Large intestine (tissue), 3 donors: Measurements from ENCODE around the gene UCN2. TPM values are rescaled to one million over a fixed set of nuclear protein-coding genes. Genes with fewer than 3 reads are reported as not detected.
"Not testable (repeated sequence)": the region's sequence is repeated elsewhere in the genome, so short reads cannot be mapped to it uniquely, and the experiment has no call there.

Source experiments
- DNase-seq, 2 donors: peaks; one replicate each; pipeline versions ENCODE4 v3.0.0 to v3.0.0-alpha.2; 2013
- H3K27ac ChIP-seq: one replicate; pipeline ENCODE4 v1.5.1; 2013; ENCODE audit warnings: low read length
- H3K27me3 ChIP-seq: 2 replicates; pipeline ENCODE4 v1.6.1; 2013; ENCODE audit warnings: low read length; ENCODE audit not compliant: control insufficient read depth, insufficient read depth
- H3K36me3 ChIP-seq: 2 replicates; pipeline ENCODE4 v1.6.1; 2013; ENCODE audit warnings: low read length; ENCODE audit not compliant: control insufficient read depth, insufficient read depth
- H3K4me1 ChIP-seq: one replicate; pipeline ENCODE4 v1.6.1; 2013; ENCODE audit warnings: low read length; ENCODE audit not compliant: control insufficient read depth, insufficient read depth
- H3K4me3 ChIP-seq: one replicate; pipeline ENCODE4 v1.5.1; 2013; ENCODE audit warnings: low read length
- H3K9me3 ChIP-seq: one replicate; pipeline ENCODE4 v1.6.1; 2013; ENCODE audit warnings: mild to moderate bottlenecking, low read depth, low read length, moderate library complexity; ENCODE audit not compliant: control insufficient read depth
- WGBS: methylation state at CpG from one replicate; pipeline ENCODE4 v1.1.5; 2013; ENCODE audit warnings: low lambda C conversion rate; ENCODE audit not compliant: insufficient coverage; 5-methylcytosine and 5-hydroxymethylcytosine counted together
- polyA plus RNA-seq: library from polyadenylated mRNA; unstranded; fragments of 120-200 nt; gene quantifications from one replicate; pipeline ENCODE4 v1.2.1, GENCODE V29; 2013

UCN2 gene
- polyA plus RNA-seq, 1 donor = 0.87 TPM

DNA sequence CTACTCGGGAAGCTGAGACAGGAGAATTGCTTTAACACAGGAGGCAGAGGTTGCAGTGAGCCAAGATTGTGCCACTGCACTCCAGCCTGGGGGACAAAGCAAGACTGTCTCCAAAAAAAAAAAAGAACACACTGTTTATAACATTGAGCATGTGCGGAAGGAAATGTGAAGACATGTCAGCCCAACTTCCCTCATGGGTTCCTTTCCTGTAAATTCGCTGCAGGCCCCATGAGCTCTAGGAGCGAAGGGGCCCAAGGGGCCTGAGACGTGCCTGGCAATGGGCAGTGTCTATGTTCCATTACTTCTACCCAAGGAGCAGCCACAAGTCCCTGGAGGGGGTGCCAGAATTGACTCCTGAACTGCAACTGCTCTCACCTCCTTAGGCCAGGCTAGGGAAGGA, 10.2 kb downstream of the UCN2 start:
- peaks cover 37% of the 10 kb centered on the region for H3K4me1 ChIP-seq

DNA sequence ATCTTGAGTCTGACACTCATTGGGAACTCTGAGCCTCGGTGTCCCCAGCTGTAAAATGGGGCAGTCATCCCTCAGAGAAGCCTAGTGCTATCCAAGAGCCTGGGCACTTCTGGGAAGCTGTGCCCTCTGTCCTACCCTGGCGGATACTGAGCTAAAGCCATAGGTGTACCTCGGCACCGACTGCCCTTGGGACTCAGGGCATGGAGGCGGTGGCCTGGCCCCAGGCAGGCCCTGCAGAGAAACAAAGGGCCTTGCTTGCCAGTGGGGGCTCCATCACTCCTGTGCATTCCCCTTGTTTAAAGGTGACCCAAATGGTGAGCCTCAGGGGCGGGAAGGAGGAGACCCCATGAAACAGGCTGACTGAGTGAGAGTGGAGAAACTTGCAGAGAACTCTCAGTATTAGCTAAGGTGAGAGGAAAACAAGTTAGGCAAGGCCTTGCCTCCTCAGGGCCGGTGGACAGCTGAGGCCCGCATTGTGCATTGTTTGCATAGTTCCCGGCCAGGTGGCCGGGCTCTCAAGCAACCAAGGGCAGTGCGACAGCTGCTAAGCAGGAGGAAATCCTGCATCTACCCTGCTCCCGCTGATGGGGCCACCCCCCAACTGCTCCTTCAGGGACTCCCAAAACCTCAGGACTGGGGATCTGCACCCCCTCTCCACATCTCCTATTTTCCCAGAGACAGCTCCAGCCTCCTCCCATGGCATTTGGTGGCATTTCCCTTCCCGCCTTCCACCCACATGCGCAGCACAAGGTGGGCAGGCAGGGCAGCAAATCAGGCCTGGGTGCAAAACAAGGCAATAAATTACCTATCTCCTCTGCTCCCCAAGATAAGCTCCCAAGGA, 11.2 kb downstream of the UCN2 start:
- peak in 1 of 2 donors; percentile 32 for DNase-seq
- WGBS = no CpG with 5 or more reads among the region's 14 CpGs

More for the DNA sequence above, 10.2 kb downstream of the UCN2 start:
- no CpG with 5 or more reads among the region's 5 CpGs for WGBS
- Histone ChIP-seq H3K36me3 (peaks cover 5% of the 10 kb centered on the region), H3K4me3 (no peak overlapping the region), H3K27me3 (no peaks in the 10 kb centered on the region), H3K27ac (peak overlapping the region; percentile 74), H3K9me3 (no peaks in the 10 kb centered on the region)
- no peak for DNase-seq

DNA sequence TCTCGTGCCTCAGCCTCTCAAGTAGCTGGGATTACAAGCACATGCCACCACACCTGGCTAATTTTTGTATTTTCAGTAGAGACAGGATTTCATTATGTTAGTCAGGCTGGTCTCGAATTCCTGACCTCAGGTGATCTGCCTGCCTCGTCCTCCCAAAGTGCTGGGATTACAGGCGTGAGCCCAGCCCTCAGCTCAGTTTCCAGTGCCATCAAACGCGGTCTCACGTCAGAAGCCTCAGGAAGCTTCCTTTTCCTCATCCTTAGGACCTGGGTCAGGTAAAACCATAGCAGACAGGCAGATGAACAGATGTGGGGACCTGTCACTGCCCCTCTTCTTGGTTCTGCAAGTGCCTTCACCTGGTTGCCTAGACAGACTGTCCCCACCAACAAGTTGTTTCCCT, 11.9 kb downstream of the UCN2 start:
- H3K9me3 ChIP-seq, H3K27me3 ChIP-seq, DNase-seq, H3K4me3 ChIP-seq: not testable (repeated sequence)
- Histone ChIP-seq H3K4me1 (peaks cover 34% of the 10 kb centered on the region), H3K36me3 (peaks cover 14% of the 10 kb centered on the region), H3K27ac (peak overlapping the region; percentile 74)
- no CpG with 5 or more reads among the region's 7 CpGs for WGBS

More for the DNA sequence above, 11.2 kb downstream of the UCN2 start:
- H3K27me3 ChIP-seq = no peaks in the 10 kb centered on the region
- no peak overlapping the region for H3K4me3 ChIP-seq
- H3K36me3 ChIP-seq = peaks cover 10% of the 10 kb centered on the region
- H3K27ac ChIP-seq = peak overlapping the region; percentile 74
- no peaks in the 10 kb centered on the region for H3K9me3 ChIP-seq
- H3K4me1 ChIP-seq = peaks cover 37% of the 10 kb centered on the region

DNA sequence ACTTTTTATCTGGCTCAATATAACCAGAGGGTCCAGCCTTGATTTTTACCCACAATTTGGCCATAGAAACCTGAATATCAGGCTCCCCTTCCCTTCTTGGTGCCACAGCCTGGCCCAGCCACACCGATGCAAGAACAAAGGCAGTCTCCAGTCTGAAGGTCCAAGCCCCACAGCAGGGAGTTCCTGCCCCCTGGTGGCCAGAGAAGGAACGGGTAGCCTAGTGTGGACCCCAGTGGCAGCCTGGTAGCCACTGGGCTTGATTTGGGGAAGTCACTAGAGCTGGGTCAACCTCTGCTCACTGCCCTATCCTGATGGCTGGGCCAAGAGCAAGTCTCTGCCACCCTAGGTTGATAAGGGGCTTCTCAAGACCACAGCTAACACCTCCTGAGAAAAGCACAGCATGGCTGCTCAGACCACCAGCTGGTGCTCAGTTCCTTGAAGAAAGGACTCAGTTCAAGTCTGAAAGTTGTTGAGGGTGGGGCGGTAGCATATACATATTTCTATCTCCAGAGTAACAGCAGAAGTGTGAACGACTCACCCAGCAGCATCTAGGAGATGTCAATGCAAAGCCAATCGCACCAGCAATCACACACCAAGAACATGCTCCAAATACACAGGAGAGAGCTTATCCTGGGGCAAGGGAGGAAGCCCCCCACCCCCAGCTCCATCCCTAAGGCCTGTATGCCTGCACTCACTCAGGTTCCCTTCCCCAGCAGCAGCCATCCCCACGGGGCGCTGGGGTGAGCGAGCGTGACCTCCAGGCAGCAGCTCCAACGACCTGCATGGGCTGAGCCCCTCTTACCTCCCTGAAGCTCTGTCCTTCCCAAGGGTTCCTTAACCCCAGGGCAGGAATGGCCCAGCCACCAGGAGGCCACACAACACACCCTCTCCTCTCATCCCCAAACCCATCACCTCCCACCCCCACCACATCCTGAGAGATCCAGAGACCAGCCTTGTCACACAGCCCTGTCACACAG, 14.6 kb downstream of the UCN2 start:
- Histone ChIP-seq H3K27ac (no peak overlapping the region), H3K27me3 (no peaks in the 10 kb centered on the region), H3K4me3 (no peak overlapping the region), H3K9me3 (no peaks in the 10 kb centered on the region), H3K36me3 (peaks cover 15% of the 10 kb centered on the region), H3K4me1 (peaks cover 20% of the 10 kb centered on the region)
- no CpG with 5 or more reads among the region's 10 CpGs for WGBS
- DNase-seq = peak; percentile 55 to 61

DNA sequence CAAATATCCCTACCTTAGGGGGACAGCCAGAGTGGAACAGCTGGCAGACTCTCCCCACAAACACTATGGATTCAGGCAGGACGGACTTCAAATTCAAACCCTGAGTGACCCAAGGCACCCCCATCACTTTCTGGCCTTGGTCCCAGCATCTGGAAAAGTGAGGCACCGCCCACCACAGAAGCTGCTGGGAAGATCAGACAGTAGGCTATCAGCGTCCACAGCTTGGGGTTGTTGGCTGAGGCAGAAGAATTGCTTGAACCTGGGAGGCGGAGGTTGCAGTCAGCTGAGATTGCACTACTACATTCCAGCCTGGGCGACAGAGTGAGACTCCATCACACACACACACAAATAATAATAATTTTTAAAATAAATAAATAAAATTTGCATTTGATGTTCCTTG, 15.5 kb downstream of the UCN2 start:
- peaks cover 12% of the 10 kb centered on the region for H3K4me1 ChIP-seq
- no peaks in the 10 kb centered on the region for H3K27me3 ChIP-seq
- no peak overlapping the region for H3K4me3 ChIP-seq
- no peaks in the 10 kb centered on the region for H3K9me3 ChIP-seq
- H3K27ac ChIP-seq = no peak overlapping the region
- no CpG with 5 or more reads among the region's 5 CpGs for WGBS
- no peak for DNase-seq
- peaks cover 15% of the 10 kb centered on the region for H3K36me3 ChIP-seq

DNA sequence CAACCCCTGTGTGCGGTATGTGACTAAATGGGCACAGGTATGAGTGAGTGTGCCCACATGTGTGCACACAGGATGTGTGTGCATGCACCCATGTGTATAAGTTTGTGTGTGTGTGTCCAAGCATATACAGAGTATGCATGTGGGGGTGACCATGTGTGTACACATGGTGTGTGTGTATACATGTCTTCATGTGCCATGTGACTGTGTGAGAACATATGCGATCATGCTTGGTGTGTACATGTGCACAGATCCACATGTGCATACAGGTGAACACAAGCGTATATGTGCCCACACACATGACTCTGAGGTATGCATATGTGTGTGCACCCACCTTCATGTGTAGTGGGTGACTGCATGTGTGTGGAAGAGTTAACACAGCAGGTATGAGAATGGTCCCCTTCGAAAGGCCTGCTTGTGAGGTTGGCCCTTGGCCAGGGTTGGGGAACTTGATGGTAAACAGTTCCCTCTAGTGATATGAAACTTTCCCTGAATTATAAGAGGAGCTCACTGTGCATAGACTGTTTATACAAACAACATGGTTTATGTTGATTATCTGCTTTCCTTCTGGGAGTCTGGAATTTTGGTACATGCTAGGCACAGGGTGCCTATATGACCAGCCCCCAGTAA, 17.3 kb downstream of the UCN2 start:
- H3K4me3 ChIP-seq = no peak overlapping the region
- H3K9me3 ChIP-seq = no peaks in the 10 kb centered on the region
- WGBS = no CpG with 5 or more reads among the region's 4 CpGs
- no peak overlapping the region for H3K27ac ChIP-seq
- no peaks in the 10 kb centered on the region for H3K4me1 ChIP-seq
- peaks cover 18% of the 10 kb centered on the region for H3K36me3 ChIP-seq
- DNase-seq = no peak
- no peaks in the 10 kb centered on the region for H3K27me3 ChIP-seq

DNA sequence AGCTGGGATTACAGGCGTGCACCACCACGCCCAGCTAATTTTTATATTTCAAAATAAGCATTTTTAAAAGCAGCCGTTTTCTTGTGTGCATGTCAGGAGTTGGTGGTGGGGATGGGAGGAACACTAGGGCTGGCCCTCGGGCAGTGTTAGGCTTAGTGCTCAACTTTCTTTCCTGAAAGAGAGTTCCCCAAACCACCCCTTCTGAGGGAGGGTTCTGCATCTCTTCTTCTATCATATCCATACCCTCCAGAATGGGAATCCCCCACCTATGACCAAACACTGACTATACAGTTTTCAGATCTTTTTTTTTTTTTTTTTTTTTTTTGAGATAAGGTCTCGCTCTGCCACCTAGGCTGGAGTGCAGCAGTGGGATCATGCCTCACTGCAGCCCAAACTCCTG, 19.4 kb downstream of the UCN2 start:
- Histone ChIP-seq H3K27me3 (no peaks in the 10 kb centered on the region), H3K4me3 (no peak overlapping the region), H3K4me1 (no peaks in the 10 kb centered on the region), H3K36me3 (peaks cover 19% of the 10 kb centered on the region), H3K27ac (no peak overlapping the region), H3K9me3 (no peaks in the 10 kb centered on the region)
- DNase-seq = no peak
- no CpG with 5 or more reads among the region's 5 CpGs for WGBS

DNA sequence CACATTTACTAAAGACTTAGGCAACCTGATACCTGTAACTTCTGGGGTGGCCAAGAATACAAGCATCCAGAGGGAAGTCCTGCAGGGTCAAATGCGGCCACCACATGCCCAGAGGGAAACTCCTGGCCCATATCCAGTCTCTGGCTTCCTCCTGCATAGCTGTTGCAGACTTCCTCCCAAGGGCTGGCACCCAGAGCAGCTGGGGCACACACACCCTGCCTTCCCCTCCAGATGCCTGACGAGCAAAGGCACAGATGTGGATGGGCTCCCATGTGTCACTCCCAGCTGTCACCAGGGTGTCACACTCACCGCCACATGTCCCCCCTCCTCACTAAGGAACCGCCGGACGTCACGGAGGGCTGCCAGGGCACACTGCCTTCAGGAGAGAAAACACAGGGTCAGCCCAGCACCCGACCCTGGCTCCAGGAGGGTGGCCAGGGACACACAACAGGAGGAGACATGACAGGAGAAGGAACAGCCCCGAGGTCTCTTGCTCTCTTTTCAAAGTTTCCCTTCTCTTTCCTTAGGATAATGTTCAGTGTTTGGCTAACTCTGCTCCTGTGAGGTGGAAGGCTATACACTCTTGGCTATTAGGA, 20.2 kb downstream of the UCN2 start:
- Histone ChIP-seq H3K27ac (no peak overlapping the region), H3K4me1 (no peaks in the 10 kb centered on the region), H3K27me3 (no peaks in the 10 kb centered on the region), H3K9me3 (no peaks in the 10 kb centered on the region), H3K36me3 (peaks cover 26% of the 10 kb centered on the region), H3K4me3 (no peak overlapping the region)
- WGBS = no CpG with 5 or more reads among the region's 9 CpGs
- no peak for DNase-seq

DNA sequence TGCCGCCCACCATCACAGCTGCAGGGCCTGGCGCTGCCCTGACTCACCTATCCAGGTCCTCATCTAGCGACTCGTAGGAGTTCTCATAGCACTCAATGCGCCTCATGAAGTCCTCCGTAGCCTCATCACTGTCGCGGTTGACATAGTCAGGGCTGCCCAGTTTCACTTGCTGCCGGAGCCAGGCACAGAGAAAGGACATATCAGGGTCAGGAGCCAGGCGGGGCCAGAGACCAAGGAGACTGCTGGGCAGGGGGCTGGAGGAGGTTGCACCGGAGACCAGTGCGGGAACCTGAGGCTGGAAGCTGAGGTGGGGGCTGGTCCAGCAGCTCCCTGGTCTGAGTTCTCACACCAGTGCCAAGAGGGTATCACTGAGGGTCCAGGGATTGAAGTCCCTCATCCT, 25.1 kb downstream of the UCN2 start:
- Histone ChIP-seq H3K4me1 (no peaks in the 10 kb centered on the region), H3K27me3 (no peaks in the 10 kb centered on the region), H3K9me3 (no peaks in the 10 kb centered on the region), H3K4me3 (no peak overlapping the region), H3K27ac (no peak overlapping the region), H3K36me3 (peaks cover 50% of the 10 kb centered on the region)
- DNase-seq = no peak
- WGBS = no CpG with 5 or more reads among the region's 12 CpGs

DNA sequence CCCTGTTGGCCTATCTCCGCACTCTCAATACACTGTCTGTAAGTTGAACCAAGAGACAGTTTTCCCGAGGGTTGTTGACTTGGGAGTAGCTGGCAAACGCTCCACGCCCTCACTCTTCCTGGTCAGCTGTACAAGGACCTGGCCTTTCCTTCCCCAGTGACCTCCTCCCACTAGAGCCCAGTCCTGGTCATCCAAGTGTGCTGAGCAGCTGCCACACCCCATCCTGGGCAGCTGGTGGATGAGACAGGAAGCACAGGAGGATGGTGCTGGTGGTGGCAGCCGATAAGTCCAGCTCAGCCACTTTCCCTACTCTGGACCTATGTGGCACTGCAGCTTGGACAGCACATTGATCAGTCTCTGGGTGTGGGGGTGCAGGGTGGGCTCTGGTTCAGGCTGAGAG, 26.8 kb downstream of the UCN2 start:
- Histone ChIP-seq H3K36me3 (peaks cover 48% of the 10 kb centered on the region), H3K9me3 (no peaks in the 10 kb centered on the region)
- WGBS = no CpG with 5 or more reads among the region's 5 CpGs

More for the DNA sequence above, 26.8 kb downstream of the UCN2 start:
- Histone ChIP-seq H3K4me3 (no peak overlapping the region), H3K27ac (no peak overlapping the region), H3K4me1 (no peaks in the 10 kb centered on the region), H3K27me3 (no peaks in the 10 kb centered on the region)
- DNase-seq = no peak
